ENCODE data around the gene CLSTN2.

The CLSTN2 gene

GRCh38 chr3:139944256-139944910 lies 9.4 kb downstream of the CLSTN2 start:
- no peak for DNase-seq (ENCODE audit: low spot score)

DNA sequence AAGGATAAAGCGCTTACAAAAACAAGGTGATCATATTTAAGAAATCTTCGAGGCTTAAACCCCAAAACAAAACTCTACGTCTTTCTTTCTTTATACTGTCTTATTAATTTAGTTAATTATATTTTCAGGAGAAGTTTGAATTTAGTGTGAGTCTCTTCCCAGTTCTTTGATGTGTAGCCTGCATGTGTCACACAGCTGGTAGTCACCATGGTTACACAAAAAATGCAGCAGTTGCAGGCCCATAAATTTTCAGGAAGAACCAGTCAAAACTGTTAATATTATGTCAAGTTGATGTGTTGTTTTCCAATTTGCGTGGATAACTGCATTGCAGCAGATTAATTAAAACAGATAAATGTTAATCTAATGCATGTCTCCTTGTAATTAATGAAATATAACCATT lies 10.4 kb downstream of the CLSTN2 start:
- no peak for DNase-seq (ENCODE audit: low spot score)

GRCh38 chr3:139945942-139946341 lies 11.0 kb downstream of the CLSTN2 start:
- DNase-seq (ENCODE audit: low spot score) = no peak

GRCh38 chr3:139948467-139948866 lies 13.5 kb downstream of the CLSTN2 start:
- no peak for DNase-seq (ENCODE audit: low spot score)

DNA sequence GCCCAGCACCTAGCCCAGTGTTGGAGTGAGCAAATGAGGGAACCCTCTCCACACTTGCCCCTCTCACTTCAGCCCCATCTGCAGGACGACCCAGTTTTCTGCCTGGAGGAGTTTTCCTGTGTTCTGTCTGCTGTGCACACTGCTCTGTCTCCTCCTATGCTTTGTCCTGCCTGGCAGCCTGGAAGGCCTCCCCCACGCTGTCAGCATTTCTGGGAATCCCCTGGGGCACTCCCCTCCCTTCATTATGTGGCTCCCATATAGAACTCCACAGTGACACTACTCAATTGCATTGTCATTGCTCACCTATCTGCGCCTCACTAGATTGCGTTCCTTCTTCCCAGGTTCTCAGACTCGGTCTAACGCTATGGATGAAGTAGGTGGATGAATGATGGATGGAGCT lies 13.9 kb downstream of the CLSTN2 start:
- DNase-seq (ENCODE audit: low spot score) = no peak

- DNase-seq (ENCODE audit: low spot score) = no peak
Measured at GRCh38 chr3:139953131-139953910, 18.3 kb downstream of the CLSTN2 start.

- no peak for DNase-seq (ENCODE audit: low spot score)
Measured at GRCh38 chr3:139954146-139954860, 19.3 kb downstream of the CLSTN2 start.

DNA sequence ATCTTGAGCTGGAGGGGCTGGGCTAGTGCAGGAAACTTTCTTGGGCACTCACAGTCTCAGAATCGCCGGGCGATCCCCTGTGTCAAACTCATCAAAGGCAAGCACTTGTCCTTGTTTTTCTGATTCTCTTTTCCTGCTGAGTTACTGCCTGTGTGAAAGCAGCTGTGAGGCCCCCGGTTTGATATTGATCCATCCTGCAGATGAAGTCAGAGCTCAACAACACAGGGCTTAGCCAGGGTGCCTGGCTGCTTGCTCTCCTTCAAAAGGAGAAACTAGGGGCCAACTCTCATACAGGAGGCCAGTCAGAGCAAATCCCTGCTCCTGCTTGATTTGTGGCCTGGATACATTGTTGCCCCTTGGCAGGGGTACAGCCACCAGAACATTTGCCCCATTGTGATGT lies 22.9 kb downstream of the CLSTN2 start:
- no peak for DNase-seq (ENCODE audit: low spot score)

DNA sequence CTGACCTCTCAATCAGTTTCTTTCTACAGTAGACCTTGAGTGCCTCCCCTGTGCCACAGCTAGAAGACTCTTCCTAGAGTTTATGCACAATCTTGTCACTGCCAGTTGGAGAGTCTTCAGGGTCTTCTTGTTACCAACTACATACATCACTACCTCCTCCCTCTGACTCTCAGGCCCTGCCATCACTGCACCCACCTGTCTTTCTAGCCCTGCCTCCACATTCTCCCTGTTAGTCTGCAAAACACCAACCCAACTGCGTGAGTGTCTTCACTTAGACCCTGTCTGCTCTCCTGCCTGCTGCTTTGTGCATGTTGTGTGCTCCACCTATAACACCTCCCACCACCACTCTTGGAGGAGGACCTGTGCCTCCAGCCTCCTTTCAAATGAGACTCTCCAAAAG lies 34.4 kb downstream of the CLSTN2 start:
- no peak for DNase-seq (ENCODE audit: low spot score)

DNA sequence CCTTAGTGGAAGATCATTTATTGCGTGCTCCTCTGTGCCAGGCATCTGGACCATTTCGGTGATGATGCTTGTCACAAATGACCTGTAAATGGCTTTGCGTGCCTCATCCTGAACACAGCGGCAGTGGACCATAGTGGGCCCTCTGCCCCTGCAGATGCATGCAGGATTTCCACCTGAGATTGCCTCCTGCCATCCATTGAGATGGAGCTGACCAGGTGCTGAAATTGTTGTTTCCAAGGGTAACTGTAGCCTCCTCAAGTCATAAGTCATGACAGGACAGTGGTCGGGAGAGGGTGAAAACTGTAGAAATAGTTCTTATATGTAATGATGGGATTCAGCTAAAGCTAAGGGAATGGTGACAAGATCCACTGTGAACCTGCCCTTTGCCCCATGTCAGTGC lies 35.5 kb downstream of the CLSTN2 start:
- no peak for DNase-seq (ENCODE audit: low spot score)

DNA sequence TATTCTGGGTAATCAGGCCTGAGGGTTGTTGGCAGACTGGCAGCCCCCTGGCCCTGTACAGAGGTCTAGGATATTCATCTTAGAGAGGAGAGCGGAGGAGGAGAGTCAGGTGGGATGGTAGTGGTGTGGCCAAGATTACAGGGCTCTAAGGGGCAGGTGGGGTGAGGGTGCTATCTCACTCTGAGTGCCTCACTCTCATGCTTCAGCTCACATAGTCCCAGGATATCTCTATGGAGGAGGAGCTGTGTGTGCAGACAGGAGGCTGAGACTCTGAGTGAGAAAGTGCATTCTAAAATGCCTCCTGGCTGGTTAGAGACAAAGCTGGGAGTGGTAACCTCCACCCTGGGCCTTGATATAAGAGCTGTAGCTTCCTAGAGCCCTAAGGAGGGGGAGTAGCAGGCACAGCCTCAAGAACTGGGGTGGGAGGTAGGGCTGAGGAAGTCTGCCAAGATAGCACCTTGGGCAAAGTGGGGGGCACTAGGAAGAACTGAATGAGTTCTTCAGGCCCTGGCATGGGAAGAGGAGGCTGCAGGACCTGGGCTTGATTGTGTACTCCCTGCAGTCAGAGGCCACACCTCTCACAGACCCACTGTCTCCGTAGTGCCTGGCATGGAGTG lies 39.9 kb downstream of the CLSTN2 start:
- DNase-seq (ENCODE audit: low spot score) = no peak

DNA sequence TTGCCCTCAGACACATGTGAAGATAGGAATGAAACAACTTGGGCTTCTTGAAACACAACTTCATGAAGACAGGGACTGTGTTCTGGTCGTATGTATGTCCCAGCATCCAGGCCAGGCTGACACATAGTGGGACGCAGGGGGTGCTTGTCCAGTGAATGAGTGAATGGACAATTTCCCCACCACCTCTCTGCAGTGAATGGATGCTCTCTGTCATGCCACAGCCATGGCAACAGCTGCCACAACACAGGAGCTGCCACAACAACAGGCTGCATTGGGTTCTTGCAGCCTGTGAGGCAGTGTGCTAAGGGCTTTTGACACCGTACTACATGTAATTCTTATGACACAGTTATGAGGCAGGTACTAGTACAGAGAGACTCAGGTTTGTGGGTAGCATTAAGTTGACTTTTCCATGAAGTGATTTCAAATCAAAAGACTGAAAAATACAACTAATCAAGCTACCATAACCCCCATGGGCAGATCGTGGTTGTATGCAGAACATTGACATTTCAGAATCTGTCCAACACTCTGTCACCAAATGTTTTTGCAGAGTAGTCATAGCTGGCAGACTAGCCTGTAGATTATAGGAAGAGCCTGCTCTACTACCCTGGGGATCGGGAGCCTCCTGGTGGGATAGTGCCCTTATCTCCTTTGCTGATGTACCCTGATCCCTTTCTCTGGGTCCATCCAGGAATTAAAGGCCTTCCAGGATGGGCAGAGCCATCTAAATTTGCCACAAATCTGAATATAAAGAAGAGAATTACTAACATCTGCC lies 40.8 kb downstream of the CLSTN2 start:
- no peak for DNase-seq (ENCODE audit: low spot score)

GRCh38 chr3:139978966-139979365 lies 44.0 kb downstream of the CLSTN2 start:
- DNase-seq (ENCODE audit: low spot score) = no peak

DNA sequence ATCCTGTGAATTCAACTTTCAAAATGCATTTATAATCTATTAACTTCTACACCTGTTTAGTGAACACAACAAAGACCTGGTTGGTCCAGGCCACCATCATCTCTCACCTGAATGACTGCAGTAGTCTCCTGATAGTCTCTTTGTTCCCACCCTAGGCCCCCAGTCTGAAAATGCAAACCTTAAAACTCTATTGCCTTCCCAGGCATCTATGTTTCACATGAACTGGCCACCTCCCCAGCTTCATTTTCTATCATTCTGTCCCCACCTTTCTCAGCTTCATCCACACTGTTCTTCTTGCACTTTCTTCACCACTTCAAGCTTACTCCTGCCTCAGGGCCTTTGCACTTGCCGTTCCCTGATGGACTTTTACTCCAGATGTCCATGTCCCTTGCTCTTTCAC lies 45.0 kb downstream of the CLSTN2 start:
- no peak for DNase-seq (ENCODE audit: low spot score)

DNA sequence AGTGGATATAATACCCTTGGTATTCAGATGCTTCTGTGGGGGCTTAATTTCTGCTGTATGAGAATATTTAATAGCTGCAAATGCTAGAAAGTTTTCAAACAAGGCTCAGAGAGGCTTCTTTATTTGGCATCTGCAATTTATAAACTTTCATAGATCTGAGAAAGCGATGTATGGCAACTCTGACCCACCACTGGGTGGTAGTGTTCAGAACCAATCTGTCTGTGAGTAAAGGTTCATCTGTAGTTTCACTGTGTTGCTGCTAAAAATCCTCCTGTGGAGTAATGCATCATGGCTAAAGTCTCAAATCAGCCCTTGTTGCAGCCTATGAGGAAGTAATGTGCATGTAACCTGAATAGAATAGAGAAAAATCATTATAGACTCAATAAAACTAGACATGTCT lies 47.4 kb downstream of the CLSTN2 start:
- DNase-seq (ENCODE audit: low spot score) = peak; percentile 39

DNA sequence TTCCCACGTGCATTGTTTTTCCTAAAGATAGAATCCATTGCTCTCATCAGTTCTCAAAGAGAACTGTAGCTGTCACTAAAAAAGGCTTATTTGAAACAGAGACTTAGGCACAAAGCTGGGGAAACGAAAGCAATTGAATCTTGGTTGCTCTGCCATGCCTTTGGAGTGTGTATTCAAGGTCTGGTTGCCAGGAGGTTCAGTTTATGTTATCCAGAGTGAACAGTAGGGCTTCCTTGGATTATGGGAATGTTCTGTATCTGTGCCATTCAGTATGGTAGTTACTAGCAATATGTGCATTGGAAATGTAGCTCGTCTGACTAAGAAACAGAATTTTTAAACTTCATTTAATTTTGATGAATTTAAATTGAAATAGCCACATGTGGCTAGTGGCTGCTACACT lies 50.6 kb downstream of the CLSTN2 start:
- DNase-seq (ENCODE audit: low spot score) = no peak

DNA sequence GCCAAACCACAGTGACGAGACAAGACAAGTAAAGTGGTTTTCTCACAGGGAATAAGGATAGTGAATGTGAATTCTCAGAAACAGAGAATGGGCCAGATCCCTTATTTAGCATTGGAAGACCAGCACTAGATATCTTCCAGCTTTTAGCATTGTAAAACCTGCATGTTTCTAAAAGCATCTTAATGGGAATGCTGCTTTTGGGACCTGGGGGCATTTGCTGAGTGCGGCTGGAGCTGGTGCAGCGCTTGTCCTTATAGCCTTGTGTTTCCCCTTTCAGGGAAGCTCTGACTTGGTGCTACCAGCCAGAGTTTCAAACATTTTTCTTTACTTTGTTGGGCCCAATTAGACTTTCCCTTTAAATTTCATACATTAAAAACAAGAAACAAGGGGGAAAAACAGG lies 52.9 kb downstream of the CLSTN2 start:
- no peak for DNase-seq (ENCODE audit: low spot score)

DNA sequence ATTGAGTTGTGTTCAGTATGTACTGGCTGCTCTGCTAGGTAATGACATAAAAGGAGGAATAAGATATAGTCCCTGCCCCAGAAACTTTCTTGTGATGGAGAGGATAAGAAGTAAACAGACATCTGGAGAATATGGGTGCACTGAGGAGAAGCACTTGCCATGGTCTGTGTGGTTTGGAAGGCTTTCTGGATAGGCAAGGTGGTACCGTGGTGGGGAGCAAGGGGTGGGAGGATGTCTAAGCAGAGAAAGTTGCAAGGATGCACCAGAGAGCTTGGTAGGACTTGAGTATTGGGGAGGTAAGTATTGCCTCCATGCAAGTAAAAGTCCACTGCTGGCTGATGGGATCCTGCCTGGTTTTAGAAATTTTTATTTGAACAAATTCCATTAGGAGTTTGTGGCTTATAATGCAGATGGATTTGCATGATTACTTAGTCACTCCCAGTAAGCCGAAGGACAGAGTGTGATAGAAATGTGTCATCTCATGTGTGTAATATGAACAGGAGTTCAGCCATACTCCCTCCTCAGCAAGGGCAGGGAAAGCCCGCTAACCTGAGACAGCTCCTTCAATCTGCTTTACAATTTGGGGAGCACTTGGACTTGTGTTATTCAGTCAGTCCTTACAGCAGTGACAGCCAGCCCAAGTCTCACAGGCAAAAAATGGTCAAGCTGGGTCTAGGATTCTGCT lies 53.6 kb downstream of the CLSTN2 start:
- no peak for DNase-seq (ENCODE audit: low spot score)

DNA sequence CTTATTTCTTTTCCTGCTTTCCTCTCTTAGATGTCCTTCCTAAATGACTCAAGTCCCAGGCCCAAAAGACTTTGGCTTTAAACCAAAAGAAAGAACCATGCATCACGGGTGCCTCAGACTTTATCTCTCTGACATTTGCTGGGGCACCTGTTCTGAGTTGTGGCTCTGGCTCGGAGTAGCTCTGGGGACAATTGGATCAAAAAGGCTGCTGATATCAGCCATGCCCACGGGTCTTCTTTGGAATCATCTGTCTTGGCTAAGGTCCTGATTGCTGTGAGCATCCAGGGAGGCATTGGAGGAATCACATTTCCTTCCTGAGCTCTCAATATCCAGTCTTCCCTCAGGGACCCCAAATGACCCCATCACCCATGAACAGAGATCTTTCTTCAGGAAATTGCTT lies 59.9 kb downstream of the CLSTN2 start:
- DNase-seq (ENCODE audit: low spot score) = no peak

DNA sequence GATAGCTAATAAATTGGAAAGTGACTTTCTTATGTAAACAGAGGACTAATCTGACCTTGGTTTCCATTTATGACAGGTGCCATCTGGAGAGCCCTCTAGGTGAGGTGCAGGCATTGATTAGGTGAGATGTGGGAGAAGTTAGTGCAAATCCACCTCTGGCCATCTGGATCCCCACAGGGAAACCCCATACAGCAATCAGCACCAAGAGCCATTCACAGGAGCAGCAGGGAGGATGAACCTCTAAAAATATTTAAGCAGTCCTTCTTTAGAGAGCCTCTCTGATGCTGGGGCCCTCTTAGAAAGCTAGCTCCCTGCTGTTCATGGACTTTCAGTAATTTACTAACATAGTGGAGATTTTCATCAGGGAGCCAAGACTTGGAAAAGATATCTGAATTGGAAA lies 69.3 kb downstream of the CLSTN2 start:
- no peak for DNase-seq (ENCODE audit: low spot score)

DNA sequence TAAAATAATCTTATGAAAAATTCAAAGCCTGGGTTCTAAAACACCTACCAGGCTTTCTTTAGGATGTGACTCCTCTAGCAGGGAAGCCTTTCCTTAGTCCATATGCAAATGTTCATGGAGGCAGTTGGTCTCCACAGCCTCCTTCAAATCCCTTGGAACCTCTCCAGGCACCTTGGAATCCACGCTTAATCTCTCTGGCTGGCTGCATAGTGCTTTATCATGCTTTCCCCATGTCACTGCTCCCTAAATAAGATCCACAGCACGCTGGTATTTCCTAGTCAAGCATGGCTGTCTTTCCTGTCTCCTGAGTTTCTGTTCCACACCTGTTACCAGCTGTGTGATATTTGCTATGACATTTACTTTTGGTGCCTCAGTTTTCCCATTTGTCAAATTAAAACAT lies 71.3 kb downstream of the CLSTN2 start:
- DNase-seq (ENCODE audit: low spot score) = no peak

Data from pons (tissue), 1 donor.